Kidney (tissue), 14 donors: ENCODE results near the gene RILPL2. TPM values are rescaled to one million over a fixed set of nuclear protein-coding genes. Genes with fewer than 3 reads are reported as not detected.
"Not testable (repeated sequence)": the region's sequence is repeated elsewhere in the genome, so short reads cannot be mapped to it uniquely, and the experiment has no call there.

ENCODE experiments used
- DNase-seq, 5 donors: peaks; one replicate each; pipeline ENCODE4 v3.0.0-alpha.2; 2013 to 2020
- FAIRE-seq: peaks from 2 replicates; lab custom pipeline; 2012; peaks lifted over from hg19 to GRCh38; lab: Jason Lieb, UNC
- H3K27ac ChIP-seq, 2 donors: one replicate each; pipeline ENCODE4 v1.7.0; 2013; ENCODE audit warnings: low read depth in 2 of 2, low read length in 2 of 2, inconsistent platforms in 1 of 2
- H3K27me3 ChIP-seq: one replicate; pipeline ENCODE4 v1.7.1; 2013; ENCODE audit warnings: low read length, inconsistent platforms; ENCODE audit not compliant: control insufficient read depth, insufficient read depth
- H3K36me3 ChIP-seq, 3 donors: one replicate each; pipeline versions ENCODE4 v1.7.0 to v1.7.1; 2013; ENCODE audit warnings: low read length in 3 of 3, control low read depth in 1 of 3, inconsistent platforms in 1 of 3; ENCODE audit not compliant: insufficient read depth in 3 of 3, control insufficient read depth in 2 of 3
- H3K4me1 ChIP-seq, 3 donors: one replicate each; pipeline versions ENCODE4 v1.7.0 to v1.7.1; 2013; ENCODE audit warnings: low read length in 3 of 3, inconsistent platforms in 1 of 3, low read depth in 1 of 3; ENCODE audit not compliant: control insufficient read depth in 2 of 3, insufficient read depth in 2 of 3
- H3K4me3 ChIP-seq, 3 donors: one replicate each; pipeline versions ENCODE4 v1.7.0 to v1.8.1; 2013; ENCODE audit warnings: low read length in 3 of 3, control low read depth in 1 of 3, inconsistent platforms in 1 of 3
- H3K9ac ChIP-seq, 3 donors: one replicate each; pipeline versions ENCODE4 v1.7.0 to v1.7.1; 2013; ENCODE audit warnings: low read length in 3 of 3, control low read depth in 1 of 3, inconsistent platforms in 1 of 3
- H3K9me3 ChIP-seq, 3 donors: one replicate each; pipeline versions ENCODE4 v1.7.0 to v1.7.1; 2013; ENCODE audit warnings: low read length in 3 of 3, control low read depth in 1 of 3, inconsistent platforms in 1 of 3; ENCODE audit not compliant: control insufficient read depth in 2 of 3, insufficient read depth in 1 of 3
- intact Hi-C: fragments of 100-400 bp; cut with DNase I; formaldehyde crosslinking; loops from one replicate; pipeline ENCODE4 v1.11.1; 2022
- polyA plus RNA-seq: library from polyadenylated mRNA; stranded (reverse); fragments of 350-450 nt; fragmentation: Illumina TruSeq; extraction: RNeasy Lipid Tissue Mini Kit (QIAGEN cat#74804); gene quantifications from one replicate; pipeline ENCODE4 v1.2.3, GENCODE V29; 2014; ENCODE audit warnings: low read depth, low replicate concordance; ENCODE audit not compliant: insufficient read depth
- total RNA-seq: library from RNA; stranded (reverse); fragmentation: NEBNext Ultra II Directional; extraction: Animal tissue kit (Norgen Biotek cat#: 25700); gene quantifications from one replicate; pipeline ENCODE4 v1.2.1, GENCODE V29; 2021
- TF ChIP-seq, protein P1 (sequence below): IDR thresholded peaks from 3 replicates; pipeline ENCODE4 v1.5.1; 2012; ENCODE audit warnings: mild to moderate bottlenecking, moderate library complexity, borderline replicate concordance; ENCODE audit not compliant: insufficient read depth; ENCODE audit errors: extremely low read depth
- donor health status: control.
- donor health status: control.
- donor health status: control.
- donor health status: control.
- donor health status: control.
- donor health status: DM: yes; HTN: yes; CAD: no.
- donor health status: Normal renal cell carcinoma (clear cell type).

The RILPL2 gene
- total and polyA plus RNA-seq, 2 donors from 2014 or later, result 8.0 to 11.1 TPM

DNA sequence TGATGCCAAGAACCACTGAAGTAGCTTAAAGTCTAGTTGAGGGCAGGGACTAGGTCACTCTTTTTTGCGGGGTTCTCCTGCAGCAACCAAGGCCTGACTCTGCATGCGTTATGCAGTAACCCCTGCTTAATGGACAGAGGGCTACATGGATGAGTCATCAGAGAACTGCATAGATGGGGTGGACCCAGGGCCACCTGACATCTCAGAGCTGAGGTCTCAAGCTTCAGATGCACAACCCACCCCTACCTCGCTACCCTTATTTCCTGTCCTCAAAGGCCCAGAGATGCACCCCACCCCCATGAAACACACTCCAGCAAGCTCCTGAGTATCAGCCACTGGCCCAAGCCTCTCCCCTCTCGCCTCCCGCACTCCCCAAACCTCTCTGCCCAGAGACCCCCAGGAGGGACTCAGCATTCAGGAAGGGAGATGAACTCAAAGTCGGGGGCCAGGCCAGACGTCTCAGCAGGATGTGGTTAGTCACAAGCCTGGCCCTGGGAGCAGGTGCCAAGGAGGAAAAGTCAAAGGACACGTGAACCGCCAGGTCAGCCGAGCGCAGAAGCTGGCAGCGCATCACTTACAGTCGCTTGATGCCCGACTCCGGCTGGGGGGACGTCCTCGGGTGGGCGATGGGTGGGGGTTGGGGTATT is 47.2 kb upstream of the RILPL2 start:
- Histone ChIP-seq H3K36me3 (no peaks in the 10 kb centered on the region), H3K9ac (no peak overlapping the region), H3K27me3 (no peaks in the 10 kb centered on the region), H3K9me3 (no peaks in the 10 kb centered on the region), H3K27ac (no peak overlapping the region), H3K4me1 (peaks cover 0 to 9% (median 0%) of the 10 kb centered on the region in 3 donors), H3K4me3 (no peak overlapping the region)
- TF ChIP-seq, protein P1, sequence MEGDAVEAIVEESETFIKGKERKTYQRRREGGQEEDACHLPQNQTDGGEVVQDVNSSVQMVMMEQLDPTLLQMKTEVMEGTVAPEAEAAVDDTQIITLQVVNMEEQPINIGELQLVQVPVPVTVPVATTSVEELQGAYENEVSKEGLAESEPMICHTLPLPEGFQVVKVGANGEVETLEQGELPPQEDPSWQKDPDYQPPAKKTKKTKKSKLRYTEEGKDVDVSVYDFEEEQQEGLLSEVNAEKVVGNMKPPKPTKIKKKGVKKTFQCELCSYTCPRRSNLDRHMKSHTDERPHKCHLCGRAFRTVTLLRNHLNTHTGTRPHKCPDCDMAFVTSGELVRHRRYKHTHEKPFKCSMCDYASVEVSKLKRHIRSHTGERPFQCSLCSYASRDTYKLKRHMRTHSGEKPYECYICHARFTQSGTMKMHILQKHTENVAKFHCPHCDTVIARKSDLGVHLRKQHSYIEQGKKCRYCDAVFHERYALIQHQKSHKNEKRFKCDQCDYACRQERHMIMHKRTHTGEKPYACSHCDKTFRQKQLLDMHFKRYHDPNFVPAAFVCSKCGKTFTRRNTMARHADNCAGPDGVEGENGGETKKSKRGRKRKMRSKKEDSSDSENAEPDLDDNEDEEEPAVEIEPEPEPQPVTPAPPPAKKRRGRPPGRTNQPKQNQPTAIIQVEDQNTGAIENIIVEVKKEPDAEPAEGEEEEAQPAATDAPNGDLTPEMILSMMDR, result no peak
- DNase-seq (no peak), FAIRE-seq (no peak)
- intact Hi-C loops, result no loop called here

DNA sequence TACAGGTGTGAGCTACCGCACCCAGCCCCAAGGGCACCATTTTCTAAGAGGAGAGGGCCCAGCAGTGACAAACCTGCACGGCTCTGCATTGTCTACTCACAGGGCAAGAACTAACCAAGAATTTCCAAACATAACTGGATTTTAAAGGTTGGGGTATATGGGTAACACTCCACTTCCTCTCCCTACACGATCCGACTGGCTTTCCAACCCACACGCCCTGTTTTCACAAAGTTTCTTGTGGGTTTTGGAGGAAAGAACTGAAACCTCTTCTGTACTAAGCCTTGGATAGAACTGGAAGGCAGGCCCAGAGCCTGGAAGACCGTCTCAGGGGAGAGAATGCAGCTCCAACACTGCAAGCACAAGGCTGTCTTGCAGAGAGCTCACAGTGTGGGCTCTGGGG is 46.4 kb upstream of the RILPL2 start:
- TF ChIP-seq, protein P1, result no peak
- FAIRE-seq, result no peak
- no peak overlapping the region for H3K9ac ChIP-seq
- no peaks in the 10 kb centered on the region for H3K9me3 ChIP-seq
- H3K27me3 ChIP-seq, result no peaks in the 10 kb centered on the region
- intact Hi-C loops, result no loop called here
- H3K4me1 ChIP-seq, result peaks cover 0 to 9% (median 0%) of the 10 kb centered on the region in 3 donors
- no peak overlapping the region for H3K4me3 ChIP-seq
- DNase-seq, result no peak
- H3K36me3 ChIP-seq, result no peaks in the 10 kb centered on the region
- H3K27ac ChIP-seq, result no peak overlapping the region

DNA sequence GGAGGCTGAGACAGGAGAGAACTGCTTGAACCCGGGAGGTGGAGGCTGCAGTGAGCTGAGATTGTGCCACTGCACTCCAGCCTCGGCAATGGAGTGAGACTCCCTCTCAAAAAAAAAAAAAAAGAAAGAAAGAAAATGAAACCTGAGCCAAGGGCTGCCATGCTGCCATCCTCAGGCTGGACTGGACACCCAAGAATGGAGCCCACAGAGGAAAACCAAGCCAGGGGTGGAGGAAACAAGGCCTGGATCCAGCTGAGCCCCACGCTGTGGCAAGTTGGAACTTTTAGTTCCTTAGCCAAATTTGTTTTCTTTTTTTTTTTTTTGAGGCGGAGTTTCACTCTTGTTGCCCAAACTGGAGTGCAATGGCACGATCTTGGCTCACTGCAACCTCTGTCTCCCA is 44.8 kb upstream of the RILPL2 start:
- H3K27ac ChIP-seq, H3K9ac ChIP-seq, H3K4me1 ChIP-seq, DNase-seq, FAIRE-seq, H3K9me3 ChIP-seq, H3K4me3 ChIP-seq, H3K27me3 ChIP-seq, H3K36me3 ChIP-seq, intact Hi-C loops: not testable (repeated sequence)

DNA sequence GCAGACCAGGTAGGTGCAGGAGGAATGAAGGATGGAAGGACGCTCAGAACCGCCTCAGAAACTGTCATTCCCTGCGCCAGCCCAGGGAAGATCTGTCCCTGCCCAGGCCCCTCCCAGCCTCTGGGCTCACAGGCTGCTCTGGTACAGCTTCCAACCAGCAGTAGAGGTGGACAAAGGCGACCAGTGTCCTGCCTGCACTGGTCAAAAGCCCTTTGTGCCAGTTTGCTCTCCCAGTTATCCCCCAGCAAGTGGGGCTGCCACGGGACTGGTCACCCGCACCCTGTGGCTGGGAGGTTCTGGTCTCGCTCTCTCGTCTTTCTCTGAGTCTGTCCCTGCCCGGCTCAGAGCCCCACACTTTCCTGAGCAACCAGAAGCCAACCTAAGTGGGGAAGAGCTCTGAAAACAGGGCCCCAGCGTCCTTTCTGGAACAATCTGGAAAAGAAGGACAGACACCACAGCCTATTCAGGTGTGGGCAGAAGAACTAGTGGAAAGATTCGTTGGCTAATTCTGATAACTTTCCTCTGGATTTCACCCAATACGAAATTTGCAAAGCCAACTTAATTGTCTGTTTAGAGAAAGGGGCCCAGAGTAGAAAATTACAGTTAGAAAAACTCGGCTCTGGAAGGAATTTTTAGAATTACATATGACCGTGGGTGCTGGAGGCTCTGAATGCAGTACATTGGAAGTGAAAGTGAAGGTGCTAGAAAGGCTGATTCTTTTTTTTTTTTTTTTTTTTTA is 43.1 kb upstream of the RILPL2 start:
- H3K27ac ChIP-seq, result peak overlapping the region; percentile 73 to 78
- peaks cover 0 to 14% (median 10%) of the 10 kb centered on the region in 3 donors for H3K4me1 ChIP-seq
- H3K9me3 ChIP-seq, result no peaks in the 10 kb centered on the region
- DNase-seq (no peak), FAIRE-seq (no peak)
- peaks cover 0 to 4% (median 0%) of the 10 kb centered on the region in 3 donors for H3K36me3 ChIP-seq
- TF ChIP-seq, protein P1, result no peak
- peak overlapping the region in 1 of 3 donors; percentile 29 for H3K9ac ChIP-seq
- peak overlapping the region in 1 of 3 donors; percentile 14 for H3K4me3 ChIP-seq
- no peaks in the 10 kb centered on the region for H3K27me3 ChIP-seq
- intact Hi-C loops, result no loop called here
